K562 (cell line): ENCODE measurements around the gene CAST. TPM values are rescaled to one million over a fixed set of nuclear protein-coding genes. Genes with fewer than 3 reads are reported as not detected.

ENCODE experiments used
- ATAC-seq: fragments of 200-7000 bp; cut with Tn5 transposase; 3 replicates; pipeline ENCODE4 v1.9.1; 2020; ENCODE audit warnings: moderate library complexity
- BruUV-seq: library from RNA; stranded (reverse); fragments of 400-500 nt; replicated peaks from 2 replicates; lab custom pipeline; 2021; lab: Mats Ljungman, UMichigan
- CTCF ChIA-PET: fragments of 300-600 bp; formaldehyde crosslinking; extraction: SDS; loops from one replicate; lab custom pipeline; 2021; ENCODE audit warnings: low intra/inter-chr PET ratio; lab: Yijun Ruan, JAX
- POLR2A ChIA-PET: fragments of 300-600, 350-650 bp; sonication (Branson Sonifier 250); formaldehyde crosslinking; extraction: SDS; loops from one replicate; lab custom pipeline; 2021; ENCODE audit warnings: antibody characterized with exemption, inconsistent platforms; lab: Yijun Ruan, JAX
- DNase-seq, 4 experiments: peaks; one replicate each; pipeline versions ENCODE4 v3.0.0 to v3.0.0-alpha.2; 2011 to 2018; ENCODE audit warnings: low spot score in 3 of 4, mixed read lengths in 3 of 4; ENCODE audit errors: extremely low read depth in 1 of 4
- FAIRE-seq: peaks from 2 replicates; lab custom pipeline; 2011; peaks lifted over from hg19 to GRCh38; lab: Jason Lieb, UNC
- H2AFZ ChIP-seq: 2 replicates; pipeline ENCODE4 v1.6.0; 2011; ENCODE audit warnings: low read depth, low read length, control low read depth, inconsistent platforms
- H3K27ac ChIP-seq: fragments of 200-600 bp; 3 replicates; pipeline ENCODE4 v1.8.0; 2011; ENCODE audit warnings: low read depth, mild to moderate bottlenecking, control low read depth, inconsistent platforms, low read length, moderate library complexity, mixed read lengths; ENCODE audit errors: extremely low read depth
- H3K27me3 ChIP-seq, 2 experiments: fragments of 300-600 bp in 1 of 2; 2 replicates in 1 of 2; 3 replicates in 1 of 2; pipeline versions ENCODE4 v1.6.0 to v1.8.0; 2011; ENCODE audit warnings: inconsistent platforms in 2 of 2, low read length in 2 of 2, mild to moderate bottlenecking in 1 of 2, mixed read lengths in 1 of 2, moderate library complexity in 1 of 2; ENCODE audit not compliant: control insufficient read depth in 2 of 2, insufficient read depth in 2 of 2
- H3K36me3 ChIP-seq: fragments of 300-600 bp; 3 replicates; pipeline ENCODE4 v1.8.0; 2011; ENCODE audit warnings: mild to moderate bottlenecking, low read length, inconsistent platforms; ENCODE audit not compliant: control insufficient read depth, insufficient read depth
- H3K4me1 ChIP-seq, 2 experiments: fragments of 200-600 bp in 1 of 2; replicated peaks in 1 of 2; 2 replicates in 1 of 2; 3 replicates in 1 of 2; pipeline versions ENCODE4 v1.5.1 to v1.8.0; 2011; ENCODE audit warnings: inconsistent platforms in 2 of 2, low read length in 2 of 2, mild to moderate bottlenecking in 1 of 2, mixed read lengths in 1 of 2, moderate library complexity in 1 of 2; ENCODE audit not compliant: control insufficient read depth in 2 of 2, insufficient read depth in 2 of 2
- H3K4me2 ChIP-seq: 2 replicates; pipeline ENCODE4 v1.6.1; 2011; ENCODE audit warnings: low read length, control low read depth, inconsistent platforms, mixed read lengths; ENCODE audit not compliant: insufficient read depth
- H3K4me3 ChIP-seq: fragments of 200-600 bp; sonication (generic), shearing (Covaris generic); 2 replicates; pipeline ENCODE4 v1.5.1; 2016; ENCODE audit warnings: control low read depth, inconsistent platforms
- H3K79me2 ChIP-seq: fragments of 200-600 bp; 3 replicates; pipeline ENCODE4 v1.8.0; 2011; ENCODE audit warnings: low read length, inconsistent platforms; ENCODE audit not compliant: control insufficient read depth, insufficient read depth
- H3K9ac ChIP-seq, 2 experiments: 2 replicates each; pipeline versions ENCODE4 v1.6.0 to v1.6.1; 2011; ENCODE audit warnings: low read depth in 2 of 2, low read length in 2 of 2, control low read depth in 1 of 2, inconsistent platforms in 1 of 2, mild to moderate bottlenecking in 1 of 2, mixed read lengths in 1 of 2; ENCODE audit not compliant: insufficient read depth in 1 of 2
- H3K9me1 ChIP-seq: one replicate; pipeline ENCODE4 v1.6.0; 2011; ENCODE audit warnings: inconsistent platforms, mild to moderate bottlenecking, low read length, moderate library complexity; ENCODE audit not compliant: control insufficient read depth, insufficient read depth
- H3K9me3 ChIP-seq: replicated peaks from 2 replicates; pipeline ENCODE4 v1.5.1; 2011; ENCODE audit warnings: low read depth, low read length, inconsistent platforms; ENCODE audit not compliant: control insufficient read depth, insufficient read depth
- H4K20me1 ChIP-seq: replicated peaks from 2 replicates; pipeline ENCODE4 v1.6.1; 2011; ENCODE audit warnings: low read length, inconsistent platforms, mixed read lengths; ENCODE audit not compliant: control insufficient read depth, insufficient read depth
- CBFA2T3 ChIP-seq: fragments of 450-650 bp; IDR thresholded peaks from 2 replicates; pipeline ENCODE4 v1.6.1; 2017
- CEBPB ChIP-seq: fragments of 450-650 bp; IDR thresholded peaks from 2 replicates; pipeline ENCODE4 v1.6.1; 2016; ENCODE audit warnings: missing genetic modification characterization, missing compliant biosample characterization
- CEBPG ChIP-seq, 3 experiments: fragments of 200-800 bp in 1 of 3; sonication (Bioruptor generic) in 1 of 3; sonication (generic) in 1 of 3; formaldehyde crosslinking in 1 of 3; IDR thresholded peaks in 2 of 3; conservative IDR thresholded peaks in 1 of 3; 2 replicates each; pipeline versions ENCODE4 v1.6.1 to v1.8.0; 2016 to 2022; ENCODE audit warnings: missing compliant biosample characterization in 2 of 3, missing genetic modification characterization in 2 of 3, mild to moderate bottlenecking in 1 of 3, missing genetic modification reagents in 1 of 3
- E4F1 ChIP-seq: fragments of 250-450 bp; sonication (Bioruptor Pico); IDR thresholded peaks from 2 replicates; pipeline ENCODE4 v1.5.0; 2021; ENCODE audit warnings: mild to moderate bottlenecking, borderline replicate concordance
- ELF1 ChIP-seq: fragments of 200-800 bp; sonication (Bioruptor generic); IDR thresholded peaks from 2 replicates; pipeline ENCODE4 v1.6.1; 2016; ENCODE audit warnings: missing genetic modification characterization, missing compliant biosample characterization
- EP400 ChIP-seq: fragments of 450-650 bp; IDR thresholded peaks from 2 replicates; pipeline ENCODE4 v1.6.1; 2017; ENCODE audit warnings: antibody characterized with exemption, mild to moderate bottlenecking, moderate library complexity
- FOXA1 ChIP-seq: fragments of 450-650 bp; IDR thresholded peaks from 2 replicates; pipeline ENCODE4 v1.6.1; 2016; ENCODE audit warnings: mild to moderate bottlenecking, borderline replicate concordance
- MECOM ChIP-seq: fragments of 250-450 bp; sonication (Bioruptor Pico); IDR thresholded peaks from 2 replicates; pipeline ENCODE4 v1.8.0; 2022; ENCODE audit warnings: inconsistent platforms
- RAD51 ChIP-seq: fragments of 450-650 bp; IDR thresholded peaks from 2 replicates; pipeline ENCODE4 v1.7.1; 2016; ENCODE audit warnings: low read depth, mild to moderate bottlenecking, borderline replicate concordance
- RNF219 ChIP-seq: fragments of 250-450 bp; sonication (Bioruptor Pico); IDR thresholded peaks from 2 replicates; pipeline ENCODE4 v1.5.0; 2022; ENCODE audit warnings: mild to moderate bottlenecking
- SREBF1 ChIP-seq: fragments of 150-350 bp; IDR thresholded peaks from 2 replicates; pipeline ENCODE4 v1.6.1; 2014; ENCODE audit warnings: antibody characterized with exemption, low read depth, low read length, borderline replicate concordance
- USF1 ChIP-seq: sonication (generic); formaldehyde crosslinking; IDR thresholded peaks from 2 replicates; pipeline ENCODE4 v1.9.0; 2022; ENCODE audit warnings: mild to moderate bottlenecking, missing genetic modification reagents
- ZFP30 ChIP-seq: fragments of 250-450 bp; sonication (Bioruptor Pico); IDR thresholded peaks from 2 replicates; pipeline ENCODE4 v1.8.0; 2022; ENCODE audit warnings: moderate library complexity, mild to moderate bottlenecking, inconsistent platforms, borderline replicate concordance
- ZNF384 ChIP-seq: IDR thresholded peaks from 2 replicates; pipeline ENCODE4 v1.6.1; 2012; ENCODE audit warnings: low read depth, low read length, improper control_type of control experiment
- WGBS: fragments of 100-300 bp; shearing (Covaris generic); methylation state at CpG from one replicate; pipeline ENCODE4 v1.1.6; 2016; ENCODE audit warnings: low coverage, mixed read lengths; ENCODE audit not compliant: insufficient coverage; ENCODE audit errors: missing lambda C conversion rate; 5-methylcytosine and 5-hydroxymethylcytosine counted together
- in situ Hi-C: fragments of 300-500 bp; cut with MboI; formaldehyde crosslinking; loops from 4 replicates; pipeline ENCODE4 v1.15.0; 2018; ENCODE audit warnings: inconsistent platforms, mixed read lengths
- intact Hi-C: fragments of 100-400 bp; cut with micrococcal nuclease; formaldehyde crosslinking; loops from 2 replicates; pipeline ENCODE4 v1.14.2; 2022
- polyA plus RNA-seq, 8 experiments: library from polyadenylated mRNA; depleted of rRNA in 4 of 8; stranded (reverse) in 5 of 8; unstranded in 3 of 8; fragments of >200 nt; fragmentation: Nextera tagmentation in 2 of 8; fragmentation: Illumina TruSeq in 1 of 8; extraction: Ambion mirVana in 2 of 8; extraction: Trizol in 1 of 8; gene quantifications; 2 replicates each; pipeline versions ENCODE4 v1.2.1 to v1.2.3, GENCODE V29; 2011 to 2014; ENCODE audit warnings: inconsistent platforms in 1 of 8, missing spikeins in 1 of 8
- total RNA-seq, 7 experiments: library from RNA; depleted of rRNA in 6 of 7; stranded (reverse); fragments of >200 nt in 6 of 7; fragmentation: Illumina TruSeq in 2 of 7; extraction: Trizol in 2 of 7; gene quantifications; 2 replicates each; pipeline versions ENCODE4 v1.2.1 to v1.2.3, GENCODE V29; 2011 to 2021; ENCODE audit warnings: low replicate concordance in 1 of 7

Gene CAST
- total and polyA plus RNA-seq, 9 of the 15 experiments (the other 6 are each of a cell fraction or from before 2014, with no cell fraction given) = 55.5 to 136 (median 86.1) TPM

GRCh38 chr5:96692441-96692840, 30.3 kb downstream of the CAST start (continued):
- no peak for TF ChIP-seq E4F1
- TF ChIP-seq CEBPG (CRISPR knock-in tag; IDR thresholded peaks at IDR 0.05) = peak; percentile 45; the same call in 1 of the 2 replicates
- peak in 1 of 2 experiments; percentile 75; a peak in 2 of 4 replicates for TF ChIP-seq CEBPG (tag; conservative IDR thresholded peaks at IDR 0.05 in 1 of 2, IDR thresholded peaks at IDR 0.05 in 1 of 2)

GRCh38 chr5:96699186-96699820, 37.1 kb downstream of the CAST start:
- in situ Hi-C loops = no loop called here
- Histone ChIP-seq H3K4me2 (peak overlapping the region; percentile 11; the same call in 1 of the 2 replicates), H3K4me1 (peaks cover 18 to 35% of the 10 kb centered on the region in 2 experiments), H3K9me1 (no peaks in the 10 kb centered on the region), H4K20me1 (no peaks in the 10 kb centered on the region), H3K9me3 (no peaks in the 10 kb centered on the region), H3K27ac (no peak overlapping the region; the same call in 2 of the 3 replicates), H3K36me3 (no peaks in the 10 kb centered on the region), H3K79me2 (peaks cover 16% of the 10 kb centered on the region), H3K9ac (0 out of 4 replicates have a peak overlapping the region, but pooled peaks of 1 of the 2 experiments have one; percentile 0), H3K4me3 (no peak overlapping the region), H3K27me3 (no peaks in the 10 kb centered on the region), H2AFZ (peak overlapping the region; percentile 87)
- ATAC-seq = no peak
- 54% methylated on average over 3 of the region's 3 CpGs for WGBS
- peak; percentile 74 for FAIRE-seq
- ChIA-PET POLR2A (interaction anchor here (0.6 to 1.0 kb wide), 2 partner anchors 9 to 25 kb away, joined by 3 read pairs; no protein-coding TSS in a partner anchor), CTCF (no interaction called here)
- no TSS peak for BruUV-seq
- peak in 3 of 4 experiments; percentile 56 to 69 (median 56) for DNase-seq
- intact Hi-C loops = no loop called here
- TF ChIP-seq ZFP30 (CRISPR knock-in tag) (no peak), EP400 (no peak), MECOM (CRISPR knock-in tag) (no peak), RNF219 (CRISPR knock-in tag) (no peak), SREBF1 (no peak), USF1 (peak; percentile 75), CBFA2T3 (peak; percentile 12; the same call in 1 of the 2 replicates), RAD51 (peak; percentile 73), FOXA1 (no peak), ELF1 (no peak), ZNF384 (no peak), CEBPB (tag) (no peak)
